GM18520 (cell line): ENCODE data around the gene PKLR.
"Not testable (repeated sequence)": the region's sequence is repeated elsewhere in the genome, so short reads cannot be mapped to it uniquely, and the experiment has no call there.

Experiments used
- ATAC-seq: cut with Tn5 transposase; IDR thresholded peaks from one replicate; pipeline ENCODE4 v1.9.1; 2021; ENCODE audit not compliant: unreplicated experiment

Gene PKLR

DNA sequence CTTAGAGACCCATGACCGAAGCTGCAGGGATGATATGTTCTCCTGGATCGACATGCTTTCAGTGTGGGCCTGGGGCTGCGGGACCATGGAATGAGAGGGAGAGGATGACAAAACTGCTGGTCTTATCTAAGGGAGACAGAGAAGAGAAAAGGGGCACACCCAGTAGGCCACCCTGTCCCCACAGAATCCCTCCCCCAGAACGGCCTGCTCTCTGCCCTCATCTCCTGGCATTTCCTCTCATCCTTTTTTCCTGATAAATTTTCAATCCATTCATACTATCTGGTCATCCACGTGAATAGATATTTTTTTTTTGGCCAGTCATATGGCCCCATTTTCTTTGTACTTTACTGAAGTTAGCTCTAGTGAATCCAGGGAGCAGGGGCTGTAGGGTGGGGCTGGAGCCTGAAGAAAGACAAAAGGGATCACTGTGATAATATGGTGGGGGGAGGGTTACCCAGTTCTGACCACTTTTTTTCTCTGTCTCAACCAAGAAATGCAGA lies at the start of gene PKLR:
PKLR (minus strand) TSS at position 97 of the 500 bp plus-strand sequence; CDS start at position 54, 43 bp downstream.
- no peak for ATAC-seq

- no peak for ATAC-seq
Measured at GRCh38 chr1:155342842-155343241, 41.6 kb upstream of the PKLR start.

GRCh38 chr1:155339515-155340097 lies 38.4 kb upstream of the PKLR start:
- no peak for ATAC-seq

DNA sequence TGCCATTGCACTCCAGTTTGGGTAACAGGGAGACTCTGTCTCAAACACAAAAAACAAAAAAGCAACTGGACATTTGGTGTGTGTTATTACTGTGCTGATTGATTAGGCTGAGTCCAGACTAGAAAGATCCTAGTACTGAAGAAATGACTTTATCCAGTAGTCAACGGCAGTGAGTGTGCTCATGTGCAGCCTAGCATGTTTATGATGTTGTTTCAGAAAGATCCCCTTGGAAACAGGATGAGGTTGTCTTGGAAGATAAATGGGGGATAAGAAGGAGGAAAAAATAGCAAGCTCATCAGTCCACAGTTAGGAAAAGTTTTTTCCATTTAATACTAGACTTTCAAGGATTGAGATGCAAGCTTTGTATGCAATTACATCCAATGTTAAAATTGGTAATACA lies 33.7 kb upstream of the PKLR start:
- no peak for ATAC-seq

GRCh38 chr1:155329980-155330598 lies 28.9 kb upstream of the PKLR start:
- ATAC-seq: no peak

GRCh38 chr1:155328856-155329255 lies 27.6 kb upstream of the PKLR start:
- not testable (repeated sequence) for ATAC-seq

GRCh38 chr1:155327981-155328380 lies 26.7 kb upstream of the PKLR start:
- no peak for ATAC-seq

- no peak for ATAC-seq
Measured at GRCh38 chr1:155326631-155327037, 25.4 kb upstream of the PKLR start.

- ATAC-seq: no peak
Measured at GRCh38 chr1:155326020-155326526, 24.8 kb upstream of the PKLR start.

GRCh38 chr1:155325603-155325893 lies 24.3 kb upstream of the PKLR start:
- no peak for ATAC-seq

DNA sequence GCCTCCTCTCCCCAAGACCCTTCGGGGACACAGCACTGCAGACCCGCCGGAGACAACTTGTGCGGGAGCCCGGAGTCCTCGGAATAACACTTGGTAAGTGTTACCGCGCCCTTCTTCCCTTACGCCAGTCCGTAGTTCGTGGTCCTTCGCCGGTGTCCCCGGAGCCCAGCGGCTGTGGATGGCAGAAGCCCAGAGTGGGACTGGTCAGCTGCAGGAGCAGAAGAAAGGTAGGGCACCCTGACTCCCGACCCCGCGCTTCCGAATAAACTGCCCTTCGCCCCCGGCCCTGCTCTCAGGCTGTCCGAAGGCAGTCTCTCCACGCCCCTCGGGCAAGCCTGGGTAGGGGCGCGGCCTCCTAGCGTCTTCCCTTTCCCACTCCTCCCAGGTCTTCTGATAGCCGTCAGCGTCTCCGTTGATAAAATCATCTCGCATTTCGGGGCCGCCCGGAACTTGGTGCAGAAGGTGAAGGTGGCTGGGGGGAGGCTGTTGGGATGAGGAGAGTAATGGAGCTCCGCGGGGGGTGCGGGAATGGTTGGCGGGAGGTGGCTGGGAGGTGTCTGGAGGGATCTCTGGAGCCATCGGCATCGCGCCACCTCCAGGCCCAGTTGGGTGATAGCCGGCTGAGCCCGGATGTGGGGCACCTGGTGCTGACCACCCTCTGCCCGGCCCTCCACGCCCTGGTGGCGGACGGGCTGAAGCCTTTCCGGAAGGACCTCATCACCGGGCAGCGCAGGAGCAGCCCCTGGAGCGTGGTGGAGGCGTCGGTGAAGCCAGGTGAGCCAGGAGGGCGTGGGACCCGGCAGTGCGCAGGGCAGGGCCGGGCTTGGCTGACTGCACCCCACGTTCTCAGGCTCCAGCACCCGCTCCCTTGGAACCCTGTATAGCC lies 23.7 kb upstream of the PKLR start:
- ATAC-seq: no peak

DNA sequence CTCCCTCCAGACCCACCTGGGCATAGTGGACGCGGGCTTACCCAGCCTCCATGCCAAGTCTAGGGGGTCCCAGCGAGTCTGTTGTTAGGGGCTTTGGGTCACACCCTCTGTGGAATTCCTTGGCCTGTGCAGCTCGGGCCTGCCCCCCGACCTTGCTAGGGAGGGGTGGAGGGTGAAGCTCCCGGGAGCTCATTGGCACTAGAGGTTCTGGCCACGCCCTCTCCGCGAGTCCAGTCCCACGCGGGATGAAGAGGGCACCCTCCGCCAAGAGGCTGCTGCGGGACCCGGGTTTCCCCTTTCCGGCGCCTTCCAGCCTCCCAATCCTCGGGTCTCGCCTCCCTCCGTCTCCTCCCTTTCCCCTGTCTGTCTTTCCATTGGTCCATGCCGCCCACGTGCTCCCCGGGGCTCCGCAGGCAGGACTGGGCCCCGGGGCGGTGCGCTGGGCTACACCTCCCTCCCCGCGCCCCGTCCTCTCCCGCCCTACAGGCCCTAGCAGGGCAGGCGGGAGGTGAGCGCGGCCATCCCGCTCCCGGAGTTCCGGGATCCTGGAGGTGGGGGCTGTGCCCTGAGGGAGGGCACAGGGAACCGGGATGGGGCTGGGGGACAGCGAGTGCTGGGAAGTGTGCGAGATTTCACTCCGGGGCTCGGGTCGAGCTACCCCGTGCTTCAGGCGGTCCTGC lies 22.9 kb upstream of the PKLR start:
- ATAC-seq: peak; percentile 52

DNA sequence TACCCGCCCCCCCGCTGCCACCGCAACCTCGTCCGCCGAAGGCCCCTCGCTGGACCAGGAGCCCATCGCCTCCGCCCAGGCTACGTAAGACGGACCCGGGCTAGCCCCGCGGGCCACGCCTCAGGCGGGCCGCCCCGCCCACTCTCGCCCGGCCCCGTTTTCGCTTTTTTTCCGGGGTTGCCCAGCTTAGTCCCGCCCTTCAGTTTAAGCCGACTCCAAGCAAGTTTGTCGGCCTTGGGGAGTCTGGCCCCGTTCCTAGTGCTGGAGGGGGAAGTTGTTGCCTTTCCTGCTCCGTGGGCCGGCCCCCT lies 22.4 kb upstream of the PKLR start:
- no peak for ATAC-seq

DNA sequence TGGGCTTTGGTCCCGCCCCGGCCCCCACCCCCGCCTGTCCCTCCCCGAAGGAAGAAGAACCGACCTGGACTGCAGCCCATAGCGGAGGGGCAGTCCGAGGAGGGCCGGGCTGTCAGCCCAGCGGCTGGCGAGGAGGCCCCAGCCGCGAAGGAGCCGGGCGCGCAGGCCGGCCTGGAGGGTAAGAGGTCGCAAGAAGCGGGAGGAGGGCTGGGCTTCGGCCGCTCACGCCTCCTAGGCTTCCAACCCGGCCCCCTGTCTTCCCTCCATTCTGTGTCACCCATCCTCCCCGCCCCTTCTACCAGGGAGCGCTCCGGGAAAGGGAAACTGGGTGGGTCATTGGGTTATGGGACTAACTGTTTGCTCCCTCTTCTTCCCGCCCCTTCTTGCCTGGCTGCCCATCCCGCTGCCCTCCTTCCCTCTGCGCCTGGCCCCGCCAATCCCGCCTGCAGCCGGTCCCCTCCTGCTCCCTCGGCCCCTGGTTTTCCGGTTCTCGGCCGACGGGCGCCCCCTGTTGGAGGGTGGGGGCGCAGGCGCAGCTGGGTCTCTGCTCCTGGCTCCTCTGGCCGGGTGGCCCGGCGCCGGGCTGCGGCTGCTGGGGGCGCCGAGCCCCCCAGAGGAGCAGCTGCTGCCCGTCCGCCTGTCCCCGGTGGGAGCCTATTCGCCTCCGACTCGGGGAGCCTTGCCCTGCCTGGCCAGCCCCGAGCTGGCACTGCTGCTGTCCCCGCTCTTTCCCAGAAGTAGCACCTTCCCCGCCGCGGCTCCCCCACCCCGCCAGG lies 21.9 kb upstream of the PKLR start:
- no peak for ATAC-seq

DNA sequence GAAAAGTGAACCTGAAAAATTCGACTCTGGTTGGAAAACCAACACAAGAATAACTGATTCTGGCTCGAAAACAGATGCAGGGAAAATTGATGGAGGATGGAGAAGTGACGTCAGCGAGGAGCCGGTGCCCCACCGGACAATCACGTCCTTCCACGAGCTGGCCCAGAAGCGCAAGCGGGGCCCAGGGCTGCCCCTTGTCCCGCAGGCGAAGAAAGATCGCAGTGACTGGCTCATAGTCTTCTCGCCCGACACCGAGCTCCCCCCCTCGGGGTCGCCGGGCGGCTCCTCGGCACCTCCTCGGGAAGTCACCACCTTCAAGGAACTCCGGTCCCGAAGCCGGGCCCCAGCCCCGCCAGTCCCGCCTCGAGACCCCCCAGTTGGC lies 21.3 kb upstream of the PKLR start:
- ATAC-seq: no peak

GRCh38 chr1:155321639-155322503 lies 20.6 kb upstream of the PKLR start:
- no peak for ATAC-seq

DNA sequence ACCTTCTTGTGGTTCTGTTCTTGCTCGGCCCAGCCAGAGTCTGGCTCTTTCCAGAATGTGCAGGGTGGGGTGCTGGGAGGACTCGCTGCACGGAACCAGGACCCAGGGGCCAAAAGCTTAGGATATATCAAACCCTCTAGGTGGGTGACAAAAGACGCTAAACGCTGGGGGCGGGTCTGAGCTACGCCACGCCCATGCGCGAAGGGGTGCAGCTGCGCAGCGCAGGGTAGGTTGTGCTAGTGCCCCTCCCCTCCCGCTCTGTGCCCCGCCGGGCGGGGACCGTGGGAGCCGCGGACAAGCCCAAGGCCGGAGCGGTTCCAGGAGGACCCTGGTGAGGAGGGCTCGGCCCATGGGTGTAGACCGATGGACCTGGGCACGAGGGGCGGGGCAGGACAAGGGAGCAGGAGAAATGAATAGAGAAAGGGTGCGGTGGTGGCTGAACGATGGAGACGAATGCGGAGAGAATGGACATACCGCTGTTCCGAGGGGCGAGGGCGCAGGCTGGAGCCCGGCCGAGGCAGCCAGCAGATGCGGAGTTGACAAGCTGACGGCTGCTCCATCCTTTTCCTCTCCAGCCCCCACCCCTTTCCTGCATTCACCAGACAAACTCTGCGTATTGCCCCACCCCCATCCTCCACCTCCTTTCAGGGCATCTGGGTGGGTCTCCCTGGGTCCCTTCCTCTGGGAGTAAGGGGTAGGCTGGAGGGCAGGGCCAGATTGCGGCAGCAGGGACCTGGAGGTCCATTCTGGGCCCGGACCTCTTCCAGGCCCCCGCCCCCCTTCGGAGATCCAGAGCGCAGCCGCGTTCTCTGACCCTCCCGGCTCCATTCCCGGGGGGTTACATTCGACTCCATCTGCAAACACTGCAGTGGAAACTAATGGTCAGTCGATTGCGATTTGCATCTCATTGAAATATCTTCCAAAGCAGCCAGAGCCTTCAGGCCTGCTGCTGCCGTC lies 19.7 kb upstream of the PKLR start, which contains the start of gene RUSC1:
RUSC1 (plus strand) TSS at position 234 of the 957 bp plus-strand sequence. CDS start 880 bp downstream, outside the sequence.
- ATAC-seq: no peak

GRCh38 chr1:155320252-155320651 lies 19.0 kb upstream of the PKLR start:
- no peak for ATAC-seq
